C1 segment of cervical spinal cord (tissue), 14 donors: ENCODE results near the gene UBTF.

ENCODE experiments used
- DNase-seq, 14 donors: peaks; one replicate each; lab custom pipeline; 2025; lab: John Stamatoyannopoulos, UW

UBTF gene

DNA sequence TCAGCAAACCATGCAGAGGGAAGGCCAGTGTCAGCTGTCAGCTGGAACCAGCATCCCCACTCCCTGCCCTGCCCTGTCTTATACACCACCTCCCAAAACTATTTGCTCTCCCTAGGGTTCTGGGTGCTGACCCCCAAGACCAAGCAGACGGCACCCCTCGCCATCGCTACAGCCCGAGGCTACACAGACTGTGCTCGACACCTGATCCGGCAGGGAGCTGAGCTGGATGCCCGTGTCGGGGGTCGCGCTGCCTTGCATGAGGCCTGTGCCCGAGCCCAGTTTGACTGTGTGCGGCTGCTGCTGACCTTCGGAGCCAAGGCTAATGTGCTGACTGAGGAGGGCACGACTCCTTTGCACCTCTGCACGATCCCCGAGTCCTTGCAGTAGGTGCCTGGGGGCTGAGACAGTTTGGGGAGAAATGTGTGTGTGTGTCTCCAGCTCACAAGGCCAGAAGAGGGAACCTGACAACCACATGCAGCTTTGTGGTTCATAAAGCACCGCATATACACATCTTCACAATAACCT, 47.5 kb downstream of the UBTF start:
- no peak for DNase-seq

DNA sequence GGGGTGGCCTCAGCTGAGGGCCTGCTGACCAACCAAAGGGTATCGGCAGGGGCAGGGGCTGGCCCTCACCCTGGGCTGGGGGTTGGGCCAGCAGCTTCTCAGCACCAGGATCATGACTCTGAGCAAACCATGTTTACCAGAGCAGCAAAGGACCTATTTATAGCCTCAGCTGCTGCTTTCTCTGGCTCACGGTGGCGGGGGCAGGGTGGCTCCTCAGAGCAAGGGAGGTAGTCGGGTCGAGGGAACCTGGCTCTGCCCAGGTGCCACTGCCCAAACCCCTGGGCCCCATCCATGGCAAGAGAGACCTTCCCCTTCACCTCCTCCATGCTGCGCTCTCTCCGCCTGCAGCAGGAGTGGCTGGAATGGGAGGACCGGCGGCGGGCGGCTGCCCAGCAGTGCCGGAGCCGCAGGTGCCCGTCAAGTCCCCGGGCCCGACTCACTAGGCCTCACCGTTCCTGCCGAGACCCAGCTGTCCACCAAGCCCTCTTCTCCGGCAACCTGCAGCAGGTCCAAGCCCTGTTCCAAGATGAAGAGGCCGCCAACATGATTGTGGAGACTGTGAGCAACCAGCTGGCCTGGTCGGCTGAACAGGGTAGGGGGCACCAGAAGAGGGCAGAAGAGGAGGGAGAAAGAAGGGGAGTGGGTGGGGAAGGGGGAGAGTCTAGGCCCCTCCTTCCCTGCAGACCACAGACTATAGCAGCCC, 48.8 kb downstream of the UBTF start, which contains the start of gene ASB16:
ASB16 (plus strand) TSS at position 206 of the 703 bp plus-strand sequence; CDS start at position 292, 86 bp downstream.
- DNase-seq, result peak in 2 of 14 donors; percentile 9 to 88

DNA sequence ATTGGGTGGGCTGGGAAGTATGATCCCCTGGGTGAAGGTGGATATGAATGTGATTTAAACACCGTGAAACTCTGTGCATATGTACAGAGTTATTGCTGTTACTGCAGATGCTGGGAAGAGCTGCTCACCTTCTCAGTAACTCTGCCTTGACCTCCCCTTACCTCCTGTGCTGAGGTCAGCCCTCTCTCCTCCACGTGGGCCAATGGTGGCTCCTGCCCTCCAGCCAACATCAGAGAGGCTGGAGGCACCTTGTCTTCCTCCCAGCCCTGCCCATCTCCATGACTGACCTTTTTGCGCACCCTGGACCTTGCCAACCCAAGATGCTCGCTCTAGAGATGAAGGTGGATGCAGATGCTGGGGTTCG, 49.4 kb downstream of the UBTF start:
- DNase-seq, result no peak

DNA sequence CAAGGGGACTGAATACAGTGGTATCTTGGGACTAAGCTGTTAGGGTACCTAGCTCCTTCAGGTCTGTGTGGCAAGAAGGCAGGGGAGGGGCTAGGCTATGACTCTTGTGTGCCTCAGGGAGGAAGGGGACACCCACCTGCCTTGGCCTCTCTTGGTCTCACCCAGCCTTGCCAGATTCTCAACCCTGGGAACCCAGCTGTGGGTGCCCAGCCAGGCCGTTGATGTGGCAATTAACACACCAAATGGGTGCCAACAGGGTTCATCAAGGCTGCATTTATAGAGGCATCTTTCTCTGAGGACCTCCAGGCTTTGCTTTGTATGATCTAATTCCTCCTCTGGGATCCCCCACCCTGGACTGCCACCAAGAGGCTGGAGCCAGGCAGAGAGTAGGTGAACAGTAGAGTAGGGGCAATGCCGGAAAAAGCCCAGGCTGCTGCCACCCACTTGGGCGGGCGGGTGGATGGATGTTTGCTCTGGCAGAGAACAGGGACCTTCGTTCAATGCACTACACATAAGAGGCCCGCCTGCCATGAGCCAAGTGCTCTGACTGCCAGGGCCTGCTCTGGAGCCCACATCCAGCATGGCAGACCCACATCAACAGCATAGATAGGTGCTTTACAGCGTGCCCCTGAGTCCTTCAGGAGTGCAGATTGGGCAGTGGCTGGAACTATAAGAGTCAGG, 52.2 kb downstream of the UBTF start:
- no peak for DNase-seq

DNA sequence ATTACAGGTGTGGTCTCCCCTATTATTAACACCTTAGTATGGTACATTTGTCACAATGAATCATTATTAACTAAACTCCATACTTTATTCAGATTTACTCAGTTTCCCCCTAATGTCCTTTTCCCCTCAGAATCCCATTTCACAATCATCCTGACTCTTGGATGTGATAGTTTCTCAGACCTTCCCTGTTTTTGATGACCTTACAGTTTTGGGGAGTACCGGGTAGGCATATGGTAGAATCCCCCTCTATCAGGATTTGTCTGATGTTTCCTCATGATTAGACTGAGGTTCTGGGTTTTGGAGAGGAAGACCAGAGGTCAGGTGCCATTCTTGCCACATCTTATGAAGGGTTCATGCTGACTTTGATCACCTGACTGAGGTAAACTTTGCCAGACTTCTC, 55.0 kb downstream of the UBTF start:
- no peak for DNase-seq

DNA sequence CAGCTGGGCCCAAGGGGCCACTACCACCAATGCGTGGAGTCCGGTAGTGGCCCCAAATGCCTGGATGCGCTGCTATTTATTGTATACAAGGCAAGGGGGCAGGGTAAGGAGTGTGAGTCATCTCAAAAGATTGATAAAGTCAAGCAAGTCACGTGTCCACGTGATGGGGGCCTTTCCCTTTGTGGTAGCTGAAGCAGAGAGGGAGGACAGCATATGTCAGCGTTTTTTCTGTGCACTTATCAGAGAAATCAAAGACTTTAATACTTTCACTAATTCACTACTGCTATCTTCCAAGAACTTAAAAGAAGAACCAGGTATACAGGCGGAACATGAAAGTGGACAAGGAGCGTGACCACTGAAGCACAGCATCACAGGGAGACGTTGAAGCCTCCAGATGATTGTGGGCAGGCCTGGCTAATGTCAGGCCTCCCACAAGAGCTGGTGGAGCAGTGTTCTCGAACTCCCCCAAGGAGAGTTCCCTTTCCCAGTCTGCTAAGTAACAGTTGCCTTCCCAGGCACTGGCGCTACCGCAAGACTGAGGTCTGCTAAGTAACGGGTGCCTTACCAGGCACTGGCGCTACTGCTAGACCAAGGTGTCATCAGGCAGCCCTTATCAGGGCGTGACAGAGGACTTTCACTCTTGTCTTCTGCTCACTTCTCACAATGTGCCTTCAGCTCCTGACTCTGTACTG, 59.8 kb downstream of the UBTF start:
- no peak for DNase-seq

DNA sequence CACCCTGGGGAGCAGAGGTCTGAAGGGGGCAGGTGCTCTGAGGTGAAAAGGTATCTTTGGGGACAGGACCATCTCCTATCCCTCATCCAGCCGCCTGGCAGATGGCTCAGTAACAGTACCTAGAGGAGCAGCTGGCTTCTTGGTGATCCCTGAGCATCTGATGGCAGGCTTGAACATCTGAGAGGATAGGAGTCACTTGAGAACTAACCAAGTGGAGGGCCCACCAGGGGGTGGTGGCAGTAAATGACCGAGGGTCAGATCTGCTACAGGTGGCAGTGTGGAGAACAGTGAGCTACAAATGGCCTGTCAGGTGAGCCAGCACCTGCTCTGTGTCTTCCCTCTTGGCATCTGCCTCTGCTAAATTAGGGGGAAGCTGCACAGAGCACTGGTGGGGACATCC, 64.0 kb downstream of the UBTF start:
- no peak for DNase-seq
